GM18951 (cell line): ENCODE measurements around the gene HOTAIR.

ENCODE experiments used
- POLR2A ChIP-seq: IDR thresholded peaks from 4 replicates; pipeline ENCODE4 v1.6.1; 2011; ENCODE audit warnings: mild to moderate bottlenecking; ENCODE audit not compliant: insufficient read length, insufficient read depth; ENCODE audit errors: extremely low read depth
- in situ Hi-C: fragments of 300-500 bp; cut with MboI; formaldehyde crosslinking; loops from one replicate; pipeline ENCODE4 v1.12.0; 2022; ENCODE audit warnings: low sequenced_read_pairs, mixed read lengths, inconsistent platforms; ENCODE audit not compliant: unreplicated experiment

HOTAIR gene

DNA sequence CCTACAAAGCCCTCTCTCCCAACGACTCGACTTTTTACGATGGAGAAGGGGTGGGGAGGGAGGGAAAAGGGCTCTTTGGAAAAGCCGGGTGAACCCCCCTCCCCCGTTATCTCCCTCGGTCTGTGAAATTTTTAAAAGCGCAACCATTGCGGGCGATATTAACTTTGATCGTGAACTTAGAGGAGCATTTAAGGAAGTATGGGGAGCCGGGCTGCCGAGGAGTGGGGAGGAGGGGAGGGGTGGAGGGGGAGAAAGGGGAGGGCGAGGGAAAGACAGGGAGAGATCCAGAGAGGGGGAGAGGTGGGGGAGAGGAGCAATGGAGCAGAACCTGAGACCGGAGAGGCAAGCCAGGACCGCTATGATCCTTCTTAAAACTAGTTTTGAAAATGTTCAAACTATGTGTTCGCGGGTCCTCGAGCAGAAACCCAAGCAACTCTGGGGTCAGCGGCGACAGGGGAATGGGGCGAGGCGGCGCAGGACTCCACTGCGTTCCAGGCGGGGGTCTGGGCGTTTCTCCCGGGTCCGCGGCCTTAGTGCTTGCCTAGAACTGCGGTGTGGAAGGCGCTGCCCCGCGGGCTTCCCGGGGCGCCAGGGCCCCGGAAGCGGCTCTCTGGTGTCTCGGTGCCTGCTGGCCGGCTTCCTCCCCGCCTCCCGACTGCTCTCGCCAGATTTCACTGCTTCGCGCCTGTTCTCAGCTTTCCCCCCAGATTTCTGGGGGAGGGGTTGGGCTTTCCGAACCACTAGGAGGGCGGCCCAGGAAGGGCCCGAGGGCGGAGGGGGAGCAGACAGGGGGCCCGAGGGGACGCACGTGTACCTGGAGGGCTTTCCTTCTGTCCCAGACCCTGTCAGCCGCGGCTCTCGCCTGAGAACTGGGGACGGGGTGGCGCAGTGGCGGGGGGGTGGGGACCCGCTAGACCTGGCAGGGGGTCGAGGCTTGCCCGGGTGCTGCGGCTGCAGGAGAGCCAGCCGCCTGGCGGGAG lies at the start of gene HOTAIR:
Gene HOTAIR, minus strand, starts transcription at position 871 of the 980 bp plus-strand sequence.
- TF ChIP-seq POLR2A = no peak
- in situ Hi-C loops = no loop called here

GRCh38 chr12:54024127-54024526 lies 49.4 kb upstream of the HOTAIR start:
- in situ Hi-C loops = loop anchor here (25.0 kb wide), 1 partner anchor 338 kb away; the partner anchor contains the start of gene GPR84
- no peak for TF ChIP-seq POLR2A

DNA sequence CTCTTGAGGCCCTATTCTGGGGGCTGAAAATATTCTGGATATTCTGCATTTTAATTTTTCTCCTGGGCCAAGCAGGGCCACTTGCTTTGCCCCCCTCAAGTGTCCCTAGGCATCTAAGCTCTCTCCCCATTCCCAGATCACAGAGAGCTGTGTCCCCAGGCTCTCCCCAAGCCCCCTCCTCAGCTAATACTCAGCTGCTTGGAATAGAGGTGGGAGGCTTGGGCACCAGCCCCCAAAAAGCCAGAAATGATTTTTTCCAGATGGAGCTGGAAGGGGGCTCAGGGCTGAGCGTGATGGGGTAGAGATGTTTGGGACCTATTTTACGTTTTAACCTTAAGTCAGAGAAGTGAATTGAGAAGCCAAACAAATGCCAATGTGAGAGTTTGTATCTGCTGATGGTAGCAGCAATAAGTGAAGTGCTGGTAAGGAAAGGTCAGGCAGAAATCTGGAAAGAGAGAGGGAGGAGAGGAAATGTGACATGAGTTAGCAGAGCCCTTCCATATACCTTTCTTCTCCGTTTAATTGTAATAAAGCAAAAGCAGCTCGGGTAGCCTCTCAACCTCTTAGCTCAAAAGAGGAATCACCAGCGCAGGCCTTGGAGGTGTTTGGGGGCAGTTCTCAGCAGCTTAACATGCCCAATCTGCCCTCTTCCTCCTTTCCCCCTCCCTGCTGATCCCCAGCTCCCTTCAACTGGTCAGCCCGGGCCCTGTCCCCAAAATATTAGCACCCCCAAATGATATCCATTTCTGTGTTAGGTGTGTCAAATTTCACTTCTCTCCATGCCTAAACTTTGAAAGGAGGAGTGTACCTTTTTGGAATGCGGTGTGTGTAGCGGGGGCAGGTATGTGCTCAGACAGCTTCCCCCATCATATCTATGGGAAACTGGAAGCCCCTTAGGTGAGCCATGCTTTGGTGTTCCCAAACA lies 48.5 kb upstream of the HOTAIR start:
- in situ Hi-C loops = loop anchor here (25.0 kb wide), 1 partner anchor 339 kb away; the partner anchor contains the start of gene GPR84
- TF ChIP-seq POLR2A = no peak

DNA sequence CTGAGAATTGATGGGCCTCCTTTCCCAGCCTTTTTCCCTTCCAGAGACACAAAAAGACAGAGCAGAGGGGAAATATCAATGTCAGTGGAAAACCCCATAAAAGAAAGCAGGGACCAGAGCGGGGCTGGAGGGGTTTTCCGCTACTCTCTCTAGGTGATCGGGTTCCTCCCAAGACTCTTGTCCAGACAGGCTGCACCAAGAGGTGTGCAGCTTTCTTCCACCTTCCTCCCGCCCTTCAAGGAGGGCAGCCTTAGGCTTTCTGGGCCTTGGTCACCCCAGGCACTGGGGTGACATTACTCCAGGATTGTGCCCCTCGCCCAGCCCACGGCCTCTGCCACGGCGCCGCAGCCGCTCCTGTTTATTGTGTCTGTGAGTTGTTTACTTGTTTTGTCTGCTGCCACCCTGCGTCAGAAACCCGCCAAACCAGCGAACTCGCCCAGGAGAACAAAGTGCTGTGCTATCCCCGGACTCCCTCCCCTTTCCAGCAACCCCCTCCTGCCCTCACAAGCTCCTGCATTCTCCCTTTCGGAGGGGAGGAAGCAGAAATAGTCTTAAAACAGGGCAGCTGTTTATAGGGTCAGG lies 46.8 kb upstream of the HOTAIR start:
- no peak for TF ChIP-seq POLR2A
- in situ Hi-C loops = loop anchor here (25.0 kb wide), 1 partner anchor 341 kb away; the partner anchor contains the start of gene GPR84

DNA sequence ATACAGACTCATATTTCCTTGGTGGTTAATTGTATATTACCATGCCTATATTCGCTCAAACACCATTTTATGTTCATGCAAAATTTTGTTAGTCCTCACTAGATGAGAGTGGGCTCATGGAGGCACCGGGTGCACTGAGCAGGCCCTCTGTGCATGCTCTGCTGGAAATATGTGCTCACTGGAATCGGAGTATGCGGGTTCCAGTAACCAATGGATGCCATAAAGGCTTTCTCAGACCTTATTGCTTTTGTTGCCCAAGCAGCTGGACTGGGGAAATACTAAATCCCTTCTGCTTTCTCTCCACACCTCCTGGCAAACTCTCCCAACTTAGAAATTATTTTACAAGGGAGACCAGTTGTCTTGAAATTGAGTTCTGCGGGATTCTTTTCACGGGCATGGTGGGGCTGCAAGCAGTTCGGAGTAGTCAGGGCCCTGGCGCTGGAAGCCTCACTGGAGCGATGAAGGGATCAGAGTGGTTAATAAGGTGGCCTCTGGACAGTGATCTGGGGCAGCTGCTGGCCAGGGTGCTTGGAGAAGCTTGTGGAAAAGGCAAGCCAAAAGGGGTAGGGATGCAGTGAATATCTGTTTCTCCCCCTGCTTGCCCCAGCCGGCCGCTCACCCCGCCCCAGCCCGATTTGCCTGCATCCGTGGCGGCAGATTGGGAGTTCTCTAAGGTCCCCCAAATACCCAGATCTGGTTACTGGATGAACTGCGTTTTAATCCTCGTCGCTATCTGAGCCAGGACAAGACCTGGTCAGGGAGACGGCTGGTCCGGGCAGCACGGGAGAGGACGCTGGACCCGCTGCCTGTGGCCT lies 46.0 kb upstream of the HOTAIR start:
- in situ Hi-C loops = loop anchor here (25.0 kb wide), 1 partner anchor 342 kb away; the partner anchor contains the start of gene GPR84

DNA sequence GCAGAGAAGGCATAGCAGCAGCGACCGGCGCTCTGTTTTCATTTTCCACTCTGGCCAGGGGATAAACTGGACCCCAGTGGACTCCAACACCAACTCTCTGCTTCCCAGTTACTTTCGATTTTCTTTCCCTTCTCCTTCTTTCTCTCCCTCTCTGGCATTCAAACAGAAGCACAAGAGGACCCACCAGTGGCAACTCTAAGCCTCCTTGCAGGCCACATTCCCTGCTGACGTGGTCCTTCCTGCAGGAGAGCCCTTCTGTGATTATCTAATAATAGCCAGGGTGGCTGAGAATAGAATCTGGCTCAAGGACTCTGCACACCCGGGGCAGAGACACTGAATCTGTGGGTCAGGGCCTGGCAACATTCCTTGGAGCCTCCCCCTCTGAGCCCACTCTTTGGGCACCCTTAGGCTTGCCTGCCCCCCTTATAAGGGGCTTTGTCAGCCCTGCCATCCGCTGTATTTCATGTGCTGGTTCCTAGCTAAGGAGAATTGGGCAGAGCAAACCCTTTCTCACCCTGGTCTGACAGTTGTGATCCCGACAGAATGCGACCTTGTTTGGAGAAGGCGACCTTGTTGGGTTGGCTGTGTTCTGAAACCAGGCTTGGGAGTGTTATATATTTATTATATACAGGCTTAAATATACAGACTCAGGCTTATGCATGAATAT lies 45.3 kb upstream of the HOTAIR start:
- TF ChIP-seq POLR2A = no peak
- in situ Hi-C loops = loop anchor here (25.0 kb wide), 1 partner anchor 342 kb away; the partner anchor contains the start of gene GPR84

More for the DNA sequence above, 46.0 kb upstream of the HOTAIR start:
- TF ChIP-seq POLR2A = no peak

DNA sequence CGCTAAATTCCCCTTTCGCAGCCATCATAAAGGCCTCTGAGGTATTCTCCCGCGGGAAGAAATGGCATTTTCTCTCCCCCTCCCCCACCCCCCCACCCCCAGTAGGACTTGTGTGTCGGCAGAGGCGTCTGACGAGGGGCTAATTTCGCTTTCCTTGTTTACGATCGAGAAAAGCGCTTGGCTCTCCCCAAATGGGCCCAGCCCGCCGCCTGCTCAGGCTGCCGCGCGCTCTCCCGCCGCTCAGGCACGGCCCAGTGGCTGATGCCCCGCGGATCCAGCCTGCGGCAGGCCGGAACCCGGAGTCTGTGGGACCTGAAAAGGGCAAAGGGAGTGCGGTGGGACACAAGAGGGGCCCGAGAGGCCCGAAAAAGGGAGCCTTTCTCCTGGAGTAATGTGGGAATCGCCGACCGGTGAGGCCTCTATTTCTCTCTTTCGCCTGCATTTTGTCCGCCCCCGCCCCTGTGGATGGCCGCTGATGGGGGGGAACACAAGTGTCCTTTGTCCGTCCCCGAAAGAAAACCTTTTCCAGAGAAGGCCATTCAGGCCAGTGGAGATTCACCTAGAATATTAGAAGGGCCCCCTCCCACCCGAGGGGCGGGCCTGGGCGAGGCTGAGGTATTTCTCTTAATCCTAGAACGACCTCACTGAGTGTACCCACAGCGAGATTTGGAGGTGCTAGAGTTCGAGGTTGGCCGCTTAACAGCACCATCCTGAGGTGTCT lies 44.5 kb upstream of the HOTAIR start:
- in situ Hi-C loops = loop anchor here (25.0 kb wide), 1 partner anchor 343 kb away; the partner anchor contains the start of gene GPR84
- TF ChIP-seq POLR2A = no peak

- no peak for TF ChIP-seq POLR2A
- in situ Hi-C loops = loop anchor here (25.0 kb wide), 1 partner anchor 344 kb away; the partner anchor contains the start of gene GPR84
These were observed 43.8 kb upstream of the HOTAIR start for GRCh38 chr12:54018468-54018984.

DNA sequence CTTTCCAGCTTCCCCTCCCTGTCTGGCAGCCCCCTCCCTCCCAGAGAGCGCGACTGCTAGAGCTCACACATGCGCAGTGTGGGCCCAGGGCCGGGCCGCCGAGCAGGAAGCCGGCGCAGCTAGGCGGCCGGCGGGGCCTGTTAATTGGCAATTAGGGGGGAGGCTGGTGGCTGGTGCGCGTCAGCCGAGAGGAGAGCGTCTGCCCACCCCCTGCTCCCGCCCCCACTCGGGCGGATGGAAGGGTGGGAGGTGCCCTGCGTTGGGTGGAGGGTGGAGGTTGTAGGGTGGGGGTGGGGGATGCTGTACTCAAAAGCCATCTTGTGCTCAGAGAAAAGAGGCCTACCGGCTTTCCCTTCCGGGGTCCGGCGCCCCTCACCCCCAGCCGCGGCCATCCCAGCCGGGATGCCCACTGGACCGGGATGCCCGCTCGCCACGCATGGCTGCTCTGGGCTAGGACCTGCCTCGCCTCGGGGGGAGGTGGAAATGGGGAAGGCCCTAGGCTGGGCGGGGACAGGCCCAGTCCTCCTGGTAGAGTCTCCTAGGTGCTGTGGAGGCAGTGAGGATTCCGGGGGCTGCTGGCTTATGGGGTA lies 43.2 kb upstream of the HOTAIR start:
- in situ Hi-C loops = loop anchor here (25.0 kb wide), 1 partner anchor 344 kb away; the partner anchor contains the start of gene GPR84
- TF ChIP-seq POLR2A = peak; percentile 60

GRCh38 chr12:54017027-54017788 lies 42.5 kb upstream of the HOTAIR start:
- in situ Hi-C loops = loop anchor here (25.0 kb wide), 1 partner anchor 345 kb away; the partner anchor contains the start of gene GPR84
- no peak for TF ChIP-seq POLR2A
